T47D (cell line): ENCODE measurements around the gene DHX16.

Experiments
- DNase-seq, 2 experiments: peaks; one replicate each; pipeline versions ENCODE4 v3.0.0 to v3.0.0-alpha.2; 2011 to 2012; ENCODE audit warnings: low read depth in 1 of 2, low spot score in 1 of 2
- JUND ChIP-seq: IDR thresholded peaks from 2 replicates; pipeline ENCODE4 v1.6.1; 2012; ENCODE audit warnings: low read depth
- in situ Hi-C: cut with HindIII; loops from 2 replicates; pipeline ENCODE4 v1.10.0; 2016; ENCODE audit warnings: low sequenced_read_pairs, low pct_unique_long_range_greater_than_20kb

The DHX16 gene

DNA sequence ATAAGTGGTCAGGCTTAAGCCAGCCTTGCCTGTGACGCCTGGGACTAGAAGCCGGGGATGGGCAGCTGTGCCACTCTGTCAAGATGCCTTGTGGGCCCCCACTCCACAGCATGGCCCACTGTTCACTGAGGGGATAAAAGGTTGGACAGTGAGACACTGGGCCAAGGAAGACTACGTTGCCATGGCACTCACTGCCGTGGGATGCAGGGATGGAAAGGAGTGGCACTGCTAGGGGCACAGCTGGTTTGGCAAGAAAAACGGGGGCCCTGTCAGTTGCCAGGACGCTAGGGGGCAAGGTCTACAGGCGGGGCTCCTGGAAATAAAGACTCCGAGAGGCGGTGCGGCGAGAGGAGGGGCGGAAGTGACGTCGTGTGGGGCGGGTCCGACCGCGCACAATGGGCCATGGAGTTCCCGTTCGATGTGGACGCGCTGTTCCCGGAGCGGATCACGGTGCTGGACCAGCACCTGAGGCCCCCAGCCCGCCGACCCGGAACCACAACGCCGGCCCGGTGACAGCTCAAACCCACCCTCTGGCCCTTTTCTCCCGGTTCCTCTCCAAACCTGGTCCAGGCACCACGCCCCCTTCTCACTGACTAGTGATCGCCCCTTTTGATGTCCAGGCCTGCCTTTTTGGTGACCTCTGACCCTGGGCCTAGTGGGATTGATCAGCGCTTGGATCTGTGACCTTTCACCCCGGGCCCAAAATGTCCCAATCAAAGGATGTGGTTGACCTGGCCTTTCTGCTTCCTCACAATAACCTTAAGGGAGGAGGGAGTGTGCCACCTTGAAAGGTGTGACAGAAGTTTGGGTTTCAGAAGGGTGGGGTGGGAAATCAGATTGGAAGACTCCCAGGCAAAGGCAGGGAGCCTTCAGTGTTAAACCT lies 46.1 kb downstream of the DHX16 start, which contains the start of gene ATAT1:
TSS of gene ATAT1 (plus strand) at position 391 of the 883 bp plus-strand sequence.
- DNase-seq: peak; percentile 82 to 90
- in situ Hi-C loops: no loop called here
- 0 out of 2 replicates have a peak, but pooled peaks have one; percentile 48 for TF ChIP-seq JUND

GRCh38 chr6:30625511-30625910 lies 47.3 kb downstream of the DHX16 start:
- TF ChIP-seq JUND: no peak
- DNase-seq: no peak
- in situ Hi-C loops: no loop called here

DNA sequence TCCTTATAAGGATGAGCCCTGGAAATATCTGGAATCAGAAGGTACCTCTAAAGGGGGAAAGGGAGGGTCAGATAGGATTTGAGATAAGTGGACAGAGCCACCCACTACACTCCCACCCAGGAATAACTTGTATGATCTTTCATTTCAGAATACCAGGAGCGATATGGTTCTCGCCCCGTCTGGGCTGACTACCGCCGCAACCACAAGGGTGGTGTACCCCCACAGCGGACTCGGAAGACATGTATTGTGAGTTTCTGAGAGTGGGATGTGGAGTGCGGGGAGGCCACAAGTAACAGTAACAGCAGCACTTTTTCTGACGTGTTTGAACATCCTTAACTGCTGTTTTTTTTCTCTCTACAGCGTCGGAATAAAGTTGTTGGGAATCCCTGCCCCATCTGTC lies 53.2 kb downstream of the DHX16 start:
- TF ChIP-seq JUND: no peak
- no peak for DNase-seq
- in situ Hi-C loops: no loop called here

DNA sequence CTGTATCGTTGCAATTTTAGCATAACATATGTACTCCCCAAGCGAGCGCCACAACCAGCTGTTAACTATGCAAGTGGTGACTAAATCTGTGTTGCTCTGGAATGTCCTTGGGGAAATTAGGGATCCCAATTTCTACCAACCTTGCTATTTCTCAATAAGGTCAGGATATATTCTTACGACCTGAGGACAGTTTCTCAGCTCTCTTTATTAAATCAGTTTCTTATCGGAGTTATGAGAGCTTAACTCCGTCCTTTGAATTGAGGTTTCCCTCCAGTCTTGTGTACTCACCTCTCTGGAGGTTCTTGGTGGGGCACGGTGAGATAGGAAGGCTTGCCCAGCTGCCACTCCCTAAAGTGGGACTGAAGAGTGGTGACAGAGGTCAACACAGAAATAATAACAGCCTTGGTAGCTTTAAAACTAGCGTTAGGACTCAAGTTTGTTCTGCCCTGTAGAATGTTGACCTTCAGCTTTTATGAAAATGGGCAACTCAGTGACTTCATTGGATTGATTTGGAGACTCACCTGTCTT lies 54.5 kb downstream of the DHX16 start:
- in situ Hi-C loops: no loop called here
- no peak for DNase-seq
- no peak for TF ChIP-seq JUND

GRCh38 chr6:30617565-30618269 lies 55.1 kb downstream of the DHX16 start, which contains the start of gene MRPS18B:
TSS of gene MRPS18B (plus strand) at chr6:30617840. CDS start at chr6:30617866, 26 bp downstream.
- in situ Hi-C loops: no loop called here

DNA sequence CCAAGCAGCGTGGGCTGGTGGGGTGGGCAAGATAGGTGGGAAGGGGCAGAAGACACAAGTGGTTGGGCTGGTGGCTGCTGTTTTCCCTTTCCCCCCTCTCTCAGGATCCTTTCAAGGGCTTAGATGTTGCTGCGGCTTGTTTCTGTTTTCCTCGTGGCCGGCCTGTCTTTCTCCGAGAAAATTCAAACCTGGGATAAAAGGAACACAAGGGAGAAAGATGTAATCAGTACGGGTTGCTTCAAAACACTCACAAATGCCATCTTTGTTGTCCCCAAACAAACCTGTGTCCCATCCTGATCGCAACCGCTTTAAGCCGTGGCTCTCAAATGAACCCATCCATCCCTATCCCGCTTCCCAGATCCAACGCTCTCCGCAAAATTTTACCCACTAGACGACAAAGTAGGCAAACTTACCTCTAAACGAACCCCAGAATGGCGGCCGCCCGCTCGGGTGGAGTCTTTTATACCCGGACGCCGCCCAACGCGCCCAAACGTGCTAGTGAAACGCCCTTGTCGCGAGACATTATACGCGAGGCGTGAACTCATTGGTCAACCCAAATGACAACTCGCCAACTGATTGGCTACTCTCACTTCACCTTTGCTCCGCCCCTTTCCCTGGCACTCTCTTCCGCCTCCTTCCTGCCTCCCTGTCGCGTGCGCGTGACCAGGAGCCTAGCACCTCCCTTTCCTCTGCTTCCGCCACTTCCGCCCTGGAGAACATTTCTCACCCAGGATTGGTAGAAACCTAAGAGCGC lies 55.8 kb downstream of the DHX16 start, which contains the start of gene PPP1R10:
TSS of gene PPP1R10 (minus strand) at position 433 of the 754 bp plus-strand sequence. CDS start 7,299 bp downstream, outside the sequence.
- peak; percentile 75 to 100 for DNase-seq
- in situ Hi-C loops: no loop called here
- TF ChIP-seq JUND: no peak

More at GRCh38 chr6:30617565-30618269, 55.1 kb downstream of the DHX16 start, which contains the start of gene MRPS18B:
- peak; percentile 71 to 99 for DNase-seq
- TF ChIP-seq JUND: no peak

GRCh38 chr6:30615958-30616810 lies 56.6 kb downstream of the DHX16 start:
- in situ Hi-C loops: no loop called here

GRCh38 chr6:30615219-30615957 lies 57.4 kb downstream of the DHX16 start:
- peak in 1 of 2 experiments; percentile 89 for DNase-seq
- peak; percentile 69 for TF ChIP-seq JUND
- in situ Hi-C loops: no loop called here

More at GRCh38 chr6:30615958-30616810, 56.6 kb downstream of the DHX16 start:
- TF ChIP-seq JUND: 0 out of 2 replicates have a peak, but pooled peaks have one; percentile 3
- peak in 1 of 2 experiments; percentile 81 for DNase-seq

DNA sequence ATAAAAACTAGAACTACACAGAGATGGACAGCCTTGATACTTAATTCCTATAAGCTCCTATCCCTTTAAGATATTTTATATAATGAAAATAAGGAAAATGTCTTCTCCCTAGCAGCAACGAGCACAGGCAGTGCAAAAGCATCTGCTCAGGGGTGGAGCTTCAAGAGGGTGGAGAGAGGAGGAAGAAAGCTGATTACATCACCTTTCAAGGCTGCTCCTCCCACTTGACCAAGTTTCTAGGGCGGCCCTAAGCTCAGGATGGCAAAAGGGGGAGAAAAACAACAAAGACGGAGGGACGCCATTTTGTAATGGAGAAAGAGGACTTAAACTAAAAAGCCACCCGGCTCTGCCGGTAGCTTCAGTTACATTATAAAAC lies 58.0 kb downstream of the DHX16 start:
- DNase-seq: peak; percentile 35 to 99
- in situ Hi-C loops: no loop called here
- peak; percentile 25; the same call in 1 of the 2 replicates for TF ChIP-seq JUND

DNA sequence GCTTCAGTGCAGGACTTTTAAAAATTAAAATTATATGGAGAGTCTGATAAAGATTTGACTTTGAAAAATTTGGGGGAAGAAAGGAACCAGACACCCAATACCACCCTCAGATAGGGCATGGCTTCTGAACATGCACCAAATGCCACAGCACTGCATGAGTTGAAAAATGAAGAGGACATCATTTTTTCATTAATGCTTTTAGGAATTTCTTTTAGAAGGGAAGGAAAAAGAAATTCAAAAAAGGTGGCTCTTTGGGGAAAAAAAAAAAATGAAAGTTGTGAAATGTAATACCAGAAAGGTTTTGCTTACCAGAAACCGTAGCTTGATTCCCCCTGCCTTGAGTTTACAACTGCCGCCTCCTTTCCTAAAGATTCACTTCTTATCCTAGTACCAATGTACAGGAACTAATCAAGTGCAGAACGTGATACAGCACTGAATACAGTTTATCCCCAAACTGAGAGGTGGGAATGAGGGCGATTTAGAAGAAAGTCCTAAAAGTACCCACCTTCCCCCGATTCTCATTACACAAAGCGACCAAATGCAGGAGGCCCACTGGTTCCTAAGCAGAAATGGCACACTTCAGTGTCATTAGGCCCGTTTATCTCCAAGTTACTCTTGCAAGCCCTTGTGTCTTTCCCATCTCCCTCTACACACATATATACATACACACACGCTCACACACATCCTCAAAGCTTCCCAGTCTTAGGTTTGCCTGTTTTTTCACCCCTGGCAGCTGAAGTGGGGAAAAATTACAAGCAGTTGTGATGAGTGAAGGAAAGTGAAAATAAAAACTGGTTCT lies 58.6 kb downstream of the DHX16 start:
- DNase-seq: peak in 1 of 2 experiments; percentile 48
- TF ChIP-seq JUND: no peak
- in situ Hi-C loops: no loop called here
